Measurements from ENCODE around the gene TMEM54.
A peak's percentile ranks its signal among the peaks of the same experiment; 100 is the strongest.

Gene TMEM54

DNA sequence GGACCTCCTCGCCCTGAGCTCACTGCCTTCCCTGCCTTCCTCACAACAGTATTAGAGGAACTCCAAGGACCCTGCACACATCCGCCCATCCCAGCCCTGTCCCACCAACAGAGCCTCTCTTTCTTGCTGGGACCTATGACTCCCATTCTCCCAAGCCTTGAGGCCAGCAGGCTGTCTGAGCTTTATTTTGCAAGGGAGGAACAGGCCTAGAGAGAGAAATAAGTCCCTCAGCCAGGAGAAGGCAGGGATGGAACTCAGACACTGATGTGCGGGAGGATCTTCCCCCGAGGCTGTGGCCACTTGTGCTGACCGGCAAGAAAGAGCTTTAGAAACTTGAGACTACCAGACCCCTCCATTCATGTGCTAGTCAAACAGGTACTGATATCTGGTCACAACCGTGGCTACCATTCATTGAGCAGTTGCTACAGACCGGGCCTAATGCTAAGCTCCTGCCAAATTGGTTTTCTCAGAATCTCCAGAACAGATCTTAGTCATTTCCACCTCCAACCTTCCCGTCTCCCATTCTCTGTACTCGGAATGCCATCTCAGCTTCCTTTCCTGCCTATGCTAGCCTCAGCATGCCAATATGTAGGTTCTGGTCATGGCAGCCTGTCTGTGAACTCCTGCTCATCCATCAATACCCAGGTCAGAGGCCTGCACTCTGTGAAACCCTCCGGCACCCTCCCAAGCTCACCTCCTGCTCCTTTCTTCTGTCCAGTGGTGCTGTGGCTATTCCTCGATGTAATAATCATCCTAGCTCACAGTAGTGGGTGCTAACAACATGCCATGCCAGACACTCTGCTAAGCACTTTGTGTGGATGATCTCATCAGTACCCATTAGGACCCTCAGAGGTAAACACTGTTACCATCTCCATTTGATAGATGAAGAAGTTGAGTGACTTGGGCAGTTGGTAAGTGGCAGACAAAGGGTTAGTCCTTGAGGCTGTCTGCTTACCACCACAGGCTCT lies 3.8 kb downstream of the TMEM54 start:
- Histone ChIP-seq H3K14ac (ENCODE audit: low read length in 2 of 2) (no peak overlapping the region), H3K27me3 (ENCODE audit: control insufficient read depth in 1 of 2, insufficient read depth in 1 of 2, low read length in 2 of 2) (peaks cover 5 to 20% of the 10 kb centered on the region in 2 experiments), H2AFZ (ENCODE audit: low read depth, low read length) (no peak overlapping the region), H3K4me1 (ENCODE audit: control insufficient read depth, insufficient read depth, low read depth, low read length) (peaks cover 24% of the 10 kb centered on the region), H3K4me2 (ENCODE audit: low read length, poor library complexity, severe bottlenecking) (no peak overlapping the region), H2BK15ac (ENCODE audit: low read depth, poor library complexity, severe bottlenecking) (no peak overlapping the region), H3K27ac (ENCODE audit: low read length, poor library complexity, severe bottlenecking) (no peak overlapping the region), H2AK5ac (ENCODE audit: low read length, severe bottlenecking) (no peak overlapping the region), H3K36me3 (ENCODE audit: control insufficient read depth in 1 of 2, insufficient read depth in 2 of 2, low read depth in 1 of 2, low read length in 2 of 2) (peaks cover 0 to 3% of the 10 kb centered on the region in 2 experiments), H4K8ac (ENCODE audit: low read length) (no peak overlapping the region), H4K91ac (ENCODE audit: low read length) (no peak overlapping the region), H2BK120ac (ENCODE audit: low read depth, low read length) (no peak overlapping the region), H3K4ac (ENCODE audit: low read depth in 1 of 2, low read length in 2 of 2) (no peak overlapping the region), H3K18ac (ENCODE audit: low read depth in 1 of 2, low read length in 2 of 2) (no peak overlapping the region), H3K9me3 (ENCODE audit: control insufficient read depth, low read length) (no peaks in the 10 kb centered on the region), H3K4me3 (ENCODE audit: insufficient read depth in 1 of 2, low read depth in 1 of 2, low read length in 2 of 2) (no peak overlapping the region), H2BK12ac (ENCODE audit: low read length in 2 of 2) (no peak overlapping the region), H3K23ac (ENCODE audit: low read length in 2 of 2) (no peak overlapping the region), H3K9ac (ENCODE audit: low read length) (no peak overlapping the region), H2BK5ac (ENCODE audit: low read depth, low read length, poor library complexity, severe bottlenecking) (no peak overlapping the region), H3K79me1 (replicated peaks; ENCODE audit: low read length, poor library complexity, severe bottlenecking) (no peaks in the 10 kb centered on the region)
- no peak for DNase-seq
- 86% methylated on average over 11 of the region's 11 CpGs for WGBS

DNA sequence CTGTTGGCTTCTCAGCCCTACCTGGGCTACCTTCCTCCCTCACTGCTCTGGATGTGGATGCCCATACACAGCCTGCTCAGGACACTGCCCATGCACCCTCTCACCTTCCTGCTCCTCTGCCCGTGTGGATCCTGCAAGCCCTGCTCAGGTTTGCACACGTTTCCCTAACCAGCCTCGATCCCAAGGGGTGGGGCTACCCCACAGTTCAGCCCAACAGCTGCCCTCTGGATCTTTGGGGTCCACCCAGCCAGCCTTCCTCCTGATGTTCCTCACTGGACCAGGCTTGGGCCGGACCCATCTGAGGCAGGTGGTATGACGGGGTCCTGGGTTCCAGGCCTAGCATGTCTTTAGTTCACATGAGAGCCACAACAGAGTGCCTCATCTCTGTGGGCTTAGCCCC lies 4.7 kb downstream of the TMEM54 start:
- H3K4ac ChIP-seq (ENCODE audit: low read depth in 1 of 2, low read length in 2 of 2): no peak overlapping the region
- H2AFZ ChIP-seq (ENCODE audit: low read depth, low read length): no peak overlapping the region
- DNase-seq: no peak
- peaks cover 13 to 26% of the 10 kb centered on the region in 2 experiments for H3K27me3 ChIP-seq (ENCODE audit: control insufficient read depth in 1 of 2, insufficient read depth in 1 of 2, low read length in 2 of 2)
- no peak overlapping the region for H2BK120ac ChIP-seq (ENCODE audit: low read depth, low read length)
- H3K18ac ChIP-seq (ENCODE audit: low read depth in 1 of 2, low read length in 2 of 2): no peak overlapping the region
- no peak overlapping the region for H2BK15ac ChIP-seq (ENCODE audit: low read depth, poor library complexity, severe bottlenecking)
- WGBS: 81% methylated on average over 5 of the region's 5 CpGs
- no peak overlapping the region for H3K23ac ChIP-seq (ENCODE audit: low read length in 2 of 2)
- no peak overlapping the region for H4K91ac ChIP-seq (ENCODE audit: low read length)
- no peaks in the 10 kb centered on the region for H3K9me3 ChIP-seq (ENCODE audit: control insufficient read depth, low read length)
- H3K4me2 ChIP-seq (ENCODE audit: low read length, poor library complexity, severe bottlenecking): no peak overlapping the region
- H2AK5ac ChIP-seq (ENCODE audit: low read length, severe bottlenecking): no peak overlapping the region
- no peak overlapping the region for H3K4me3 ChIP-seq (ENCODE audit: insufficient read depth in 1 of 2, low read depth in 1 of 2, low read length in 2 of 2)
- no peak overlapping the region for H4K8ac ChIP-seq (ENCODE audit: low read length)
- H3K36me3 ChIP-seq (ENCODE audit: control insufficient read depth in 1 of 2, insufficient read depth in 2 of 2, low read depth in 1 of 2, low read length in 2 of 2): peaks cover 0 to 3% of the 10 kb centered on the region in 2 experiments
- peaks cover 22% of the 10 kb centered on the region for H3K4me1 ChIP-seq (ENCODE audit: control insufficient read depth, insufficient read depth, low read depth, low read length)
- no peak overlapping the region for H3K27ac ChIP-seq (ENCODE audit: low read length, poor library complexity, severe bottlenecking)
- no peak overlapping the region for H3K14ac ChIP-seq (ENCODE audit: low read length in 2 of 2)
- no peaks in the 10 kb centered on the region for H3K79me1 ChIP-seq (replicated peaks; ENCODE audit: low read length, poor library complexity, severe bottlenecking)
- no peak overlapping the region for H3K9ac ChIP-seq (ENCODE audit: low read length)
- no peak overlapping the region for H2BK5ac ChIP-seq (ENCODE audit: low read depth, low read length, poor library complexity, severe bottlenecking)
- H2BK12ac ChIP-seq (ENCODE audit: low read length in 2 of 2): no peak overlapping the region

DNA sequence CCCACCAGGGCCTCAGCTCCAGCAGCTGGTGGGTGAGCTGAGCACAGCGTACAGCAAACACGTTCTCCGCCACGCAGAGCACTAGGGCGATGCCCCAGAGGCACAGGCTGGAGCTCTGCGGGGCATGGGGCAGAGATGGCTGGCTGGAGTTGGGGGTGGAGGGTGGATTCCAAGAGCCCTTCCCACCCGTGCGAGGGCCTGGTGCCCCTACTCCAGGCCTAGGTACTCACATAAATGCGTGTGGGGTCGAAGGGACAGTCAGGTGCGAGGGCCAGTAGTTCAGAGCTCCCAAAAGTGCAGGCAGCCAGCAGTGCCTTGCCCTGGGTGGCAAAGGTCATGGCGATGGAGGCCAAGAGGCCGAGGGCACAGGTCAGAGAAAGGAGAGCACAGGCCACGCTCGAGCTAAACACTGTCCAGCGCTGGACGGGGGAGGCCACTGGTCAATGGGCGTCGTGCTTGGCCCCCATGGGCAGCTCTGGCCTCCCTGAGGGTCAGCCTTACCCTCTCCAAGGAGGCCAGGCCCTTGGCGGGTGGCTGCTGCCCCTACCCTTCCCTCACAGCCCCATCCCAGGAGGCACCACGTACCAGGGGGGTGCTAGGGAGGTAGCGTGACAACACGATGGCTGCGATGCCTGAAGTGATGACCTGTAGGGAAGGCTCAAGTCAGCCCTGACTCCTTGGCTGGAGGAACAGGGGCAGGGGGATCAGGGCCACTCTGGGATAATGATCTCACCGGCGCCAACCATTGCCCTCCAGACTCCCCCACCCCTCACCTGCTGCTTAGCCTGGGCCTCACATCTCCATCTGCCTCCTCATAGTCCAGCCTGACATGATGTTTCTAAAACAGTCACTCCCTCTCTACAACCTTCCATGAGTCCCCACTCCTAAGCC lies 5.6 kb downstream of the TMEM54 start:
- H3K18ac ChIP-seq (ENCODE audit: low read depth in 1 of 2, low read length in 2 of 2): no peak overlapping the region
- H3K9me3 ChIP-seq (ENCODE audit: control insufficient read depth, low read length): no peaks in the 10 kb centered on the region
- H3K4me3 ChIP-seq (ENCODE audit: insufficient read depth in 1 of 2, low read depth in 1 of 2, low read length in 2 of 2): no peak overlapping the region
- peaks cover 17% of the 10 kb centered on the region for H3K4me1 ChIP-seq (ENCODE audit: control insufficient read depth, insufficient read depth, low read depth, low read length)
- H2AFZ ChIP-seq (ENCODE audit: low read depth, low read length): no peak overlapping the region
- no peak overlapping the region for H2BK120ac ChIP-seq (ENCODE audit: low read depth, low read length)
- peak overlapping the region in 1 of 2 experiments; percentile 50 for H3K14ac ChIP-seq (ENCODE audit: low read length in 2 of 2)
- H2AK5ac ChIP-seq (ENCODE audit: low read length, severe bottlenecking): no peak overlapping the region
- no peak overlapping the region for H3K9ac ChIP-seq (ENCODE audit: low read length)
- no peak for DNase-seq
- H3K27me3 ChIP-seq (ENCODE audit: control insufficient read depth in 1 of 2, insufficient read depth in 1 of 2, low read length in 2 of 2): peaks cover 22 to 32% of the 10 kb centered on the region in 2 experiments
- H3K27ac ChIP-seq (ENCODE audit: low read length, poor library complexity, severe bottlenecking): no peak overlapping the region
- no peak overlapping the region for H3K23ac ChIP-seq (ENCODE audit: low read length in 2 of 2)
- H3K4ac ChIP-seq (ENCODE audit: low read depth in 1 of 2, low read length in 2 of 2): no peak overlapping the region
- H2BK15ac ChIP-seq (ENCODE audit: low read depth, poor library complexity, severe bottlenecking): no peak overlapping the region
- peaks cover 0 to 3% of the 10 kb centered on the region in 2 experiments for H3K36me3 ChIP-seq (ENCODE audit: control insufficient read depth in 1 of 2, insufficient read depth in 2 of 2, low read depth in 1 of 2, low read length in 2 of 2)
- no peak overlapping the region for H4K8ac ChIP-seq (ENCODE audit: low read length)
- H3K4me2 ChIP-seq (ENCODE audit: low read length, poor library complexity, severe bottlenecking): no peak overlapping the region
- no peak overlapping the region for H4K91ac ChIP-seq (ENCODE audit: low read length)
- no peak overlapping the region for H2BK5ac ChIP-seq (ENCODE audit: low read depth, low read length, poor library complexity, severe bottlenecking)
- no peak overlapping the region for H2BK12ac ChIP-seq (ENCODE audit: low read length in 2 of 2)
- no peaks in the 10 kb centered on the region for H3K79me1 ChIP-seq (replicated peaks; ENCODE audit: low read length, poor library complexity, severe bottlenecking)
- 93% methylated on average over 25 of the region's 26 CpGs for WGBS

DNA sequence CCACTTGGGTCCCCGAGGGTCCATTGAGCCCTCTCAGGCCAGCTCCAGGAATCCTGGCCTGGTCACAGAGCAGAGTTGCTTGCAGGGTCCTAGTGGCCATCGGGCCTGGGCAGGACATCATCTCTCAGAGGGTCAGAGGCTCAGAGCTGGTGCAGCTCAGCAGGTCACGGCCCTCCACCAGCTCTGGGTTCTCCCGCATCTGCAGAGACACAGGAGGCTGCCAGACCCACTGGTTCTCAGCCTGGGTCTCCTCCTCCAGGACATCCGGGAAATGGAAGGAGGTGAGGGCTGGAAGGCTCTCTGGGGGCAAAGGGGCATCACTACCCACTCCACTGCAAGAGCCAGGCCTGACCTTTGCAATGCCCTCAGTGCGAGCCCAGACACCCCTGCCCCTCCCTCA lies 6.5 kb downstream of the TMEM54 start:
- Histone ChIP-seq H4K91ac (ENCODE audit: low read length) (no peak overlapping the region), H2BK12ac (ENCODE audit: low read length in 2 of 2) (no peak overlapping the region), H4K8ac (ENCODE audit: low read length) (no peak overlapping the region), H3K14ac (ENCODE audit: low read length in 2 of 2) (no peak overlapping the region), H3K23ac (ENCODE audit: low read length in 2 of 2) (no peak overlapping the region), H3K18ac (ENCODE audit: low read depth in 1 of 2, low read length in 2 of 2) (no peak overlapping the region), H3K36me3 (ENCODE audit: control insufficient read depth in 1 of 2, insufficient read depth in 2 of 2, low read depth in 1 of 2, low read length in 2 of 2) (peaks cover 0 to 3% of the 10 kb centered on the region in 2 experiments), H3K4ac (ENCODE audit: low read depth in 1 of 2, low read length in 2 of 2) (no peak overlapping the region), H3K27ac (ENCODE audit: low read length, poor library complexity, severe bottlenecking) (no peak overlapping the region), H2BK120ac (ENCODE audit: low read depth, low read length) (no peak overlapping the region), H2BK15ac (ENCODE audit: low read depth, poor library complexity, severe bottlenecking) (no peak overlapping the region), H2AFZ (ENCODE audit: low read depth, low read length) (no peak overlapping the region), H3K27me3 (ENCODE audit: control insufficient read depth in 1 of 2, insufficient read depth in 1 of 2, low read length in 2 of 2) (peaks cover 31 to 38% of the 10 kb centered on the region in 2 experiments), H3K9ac (ENCODE audit: low read length) (no peak overlapping the region), H3K79me1 (replicated peaks; ENCODE audit: low read length, poor library complexity, severe bottlenecking) (no peaks in the 10 kb centered on the region), H3K9me3 (ENCODE audit: control insufficient read depth, low read length) (no peaks in the 10 kb centered on the region), H2AK5ac (ENCODE audit: low read length, severe bottlenecking) (no peak overlapping the region), H2BK5ac (ENCODE audit: low read depth, low read length, poor library complexity, severe bottlenecking) (no peak overlapping the region), H3K4me1 (ENCODE audit: control insufficient read depth, insufficient read depth, low read depth, low read length) (peaks cover 13% of the 10 kb centered on the region), H3K4me3 (ENCODE audit: insufficient read depth in 1 of 2, low read depth in 1 of 2, low read length in 2 of 2) (no peak overlapping the region), H3K4me2 (ENCODE audit: low read length, poor library complexity, severe bottlenecking) (no peak overlapping the region)
- 78% methylated on average over 6 of the region's 6 CpGs for WGBS
- no peak for DNase-seq
